Measurements from ENCODE around the gene DHRSX. TPM values are rescaled to one million over a fixed set of nuclear protein-coding genes. Genes with fewer than 3 reads are reported as not detected.
"Not testable (repeated sequence)": the region's sequence is repeated elsewhere in the genome, so short reads cannot be mapped to it uniquely, and the experiment has no call there.

The DHRSX gene
- total RNA-seq, 1 donor from 2014 or later, result 25.1 TPM

- no peak overlapping the region for H3K4me3 Mint-ChIP-seq
- TF ChIP-seq, protein P1, sequence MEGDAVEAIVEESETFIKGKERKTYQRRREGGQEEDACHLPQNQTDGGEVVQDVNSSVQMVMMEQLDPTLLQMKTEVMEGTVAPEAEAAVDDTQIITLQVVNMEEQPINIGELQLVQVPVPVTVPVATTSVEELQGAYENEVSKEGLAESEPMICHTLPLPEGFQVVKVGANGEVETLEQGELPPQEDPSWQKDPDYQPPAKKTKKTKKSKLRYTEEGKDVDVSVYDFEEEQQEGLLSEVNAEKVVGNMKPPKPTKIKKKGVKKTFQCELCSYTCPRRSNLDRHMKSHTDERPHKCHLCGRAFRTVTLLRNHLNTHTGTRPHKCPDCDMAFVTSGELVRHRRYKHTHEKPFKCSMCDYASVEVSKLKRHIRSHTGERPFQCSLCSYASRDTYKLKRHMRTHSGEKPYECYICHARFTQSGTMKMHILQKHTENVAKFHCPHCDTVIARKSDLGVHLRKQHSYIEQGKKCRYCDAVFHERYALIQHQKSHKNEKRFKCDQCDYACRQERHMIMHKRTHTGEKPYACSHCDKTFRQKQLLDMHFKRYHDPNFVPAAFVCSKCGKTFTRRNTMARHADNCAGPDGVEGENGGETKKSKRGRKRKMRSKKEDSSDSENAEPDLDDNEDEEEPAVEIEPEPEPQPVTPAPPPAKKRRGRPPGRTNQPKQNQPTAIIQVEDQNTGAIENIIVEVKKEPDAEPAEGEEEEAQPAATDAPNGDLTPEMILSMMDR (conservative IDR thresholded peaks at IDR 0.05), result no peak
- peaks cover 19% of the 10 kb centered on the region for H3K36me3 Mint-ChIP-seq (ENCODE audit: low read depth)
- no peak for DNase-seq (ENCODE audit: low read depth, low spot score)
- H3K27me3 Mint-ChIP-seq (ENCODE audit: low read depth), result no peaks in the 10 kb centered on the region
- peaks cover 9% of the 10 kb centered on the region for H3K9me3 Mint-ChIP-seq
- H3K27ac Mint-ChIP-seq (ENCODE audit: unreplicated experiment), result no peak overlapping the region
- H3K4me1 Mint-ChIP-seq, result peaks cover 29% of the 10 kb centered on the region
Measured at GRCh38 chrX:2464677-2465166, 36.1 kb downstream of the DHRSX start.

GRCh38 chrX:2463973-2464676, 36.7 kb downstream of the DHRSX start:
- no peak for DNase-seq (ENCODE audit: low read depth, low spot score)
- Mint-ChIP-seq H3K36me3 (ENCODE audit: low read depth) (peaks cover 14% of the 10 kb centered on the region), H3K9me3 (peaks cover 7% of the 10 kb centered on the region), H3K4me3 (no peak overlapping the region), H3K27ac (ENCODE audit: unreplicated experiment) (no peak overlapping the region), H3K27me3 (ENCODE audit: low read depth) (no peaks in the 10 kb centered on the region), H3K4me1 (peaks cover 29% of the 10 kb centered on the region)
- TF ChIP-seq, protein P1 (conservative IDR thresholded peaks at IDR 0.05), result no peak

DNA sequence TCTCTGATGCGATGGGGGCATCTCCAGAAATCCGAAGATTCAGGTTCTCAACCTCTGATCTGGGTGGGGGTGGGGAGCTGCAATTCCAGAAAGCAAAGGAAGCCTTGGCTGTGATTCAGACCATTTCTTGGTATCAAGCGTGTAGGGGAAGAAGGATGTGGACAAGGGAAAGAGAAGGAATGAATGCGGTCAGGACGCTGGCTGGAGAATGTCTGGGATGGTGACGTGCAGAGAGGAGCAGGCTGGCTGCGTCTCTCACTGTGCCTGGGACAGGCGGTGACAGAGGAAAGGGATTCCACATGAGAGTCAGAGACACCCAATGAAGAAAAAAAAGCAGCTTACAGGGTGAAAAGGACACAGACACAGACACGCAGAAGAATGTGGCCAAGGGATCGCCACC, 37.3 kb downstream of the DHRSX start:
- H3K4me3 Mint-ChIP-seq; DNase-seq (ENCODE audit: low read depth, low spot score); H3K27me3 Mint-ChIP-seq (ENCODE audit: low read depth); H3K9me3 Mint-ChIP-seq: not testable (repeated sequence)
- peaks cover 11% of the 10 kb centered on the region for H3K36me3 Mint-ChIP-seq (ENCODE audit: low read depth)
- H3K4me1 Mint-ChIP-seq, result peaks cover 29% of the 10 kb centered on the region
- peak overlapping the region; percentile 81 for H3K27ac Mint-ChIP-seq (ENCODE audit: unreplicated experiment)

DNA sequence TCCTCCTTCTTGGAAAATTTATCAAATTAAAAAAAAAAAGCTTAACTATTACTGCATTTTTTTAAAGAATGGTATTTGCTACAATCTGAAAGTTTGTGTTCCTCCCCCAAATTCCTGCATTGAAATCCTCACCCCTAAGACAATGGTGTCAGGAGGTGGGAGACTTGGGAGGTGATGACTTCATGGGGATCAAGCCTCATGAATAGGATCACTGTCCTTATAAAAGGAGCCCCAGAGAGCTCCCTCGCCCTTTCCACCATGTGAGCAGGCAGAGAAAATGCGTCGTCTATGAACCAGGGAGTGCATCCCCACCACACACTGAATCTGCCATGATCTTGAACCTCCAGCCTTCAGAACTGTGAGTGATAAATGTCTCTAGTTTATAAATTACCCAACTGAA, 38.0 kb downstream of the DHRSX start:
- TF ChIP-seq, protein P1 (conservative IDR thresholded peaks at IDR 0.05), result no peak
- H3K36me3 Mint-ChIP-seq (ENCODE audit: low read depth), result peaks cover 9% of the 10 kb centered on the region
- H3K27ac Mint-ChIP-seq (ENCODE audit: unreplicated experiment), result peak overlapping the region; percentile 96
- DNase-seq (ENCODE audit: low read depth, low spot score), result no peak
- peak overlapping the region; percentile 12 for H3K4me3 Mint-ChIP-seq
- H3K27me3 Mint-ChIP-seq (ENCODE audit: low read depth), result no peaks in the 10 kb centered on the region
- H3K9me3 Mint-ChIP-seq, result peaks cover 4% of the 10 kb centered on the region
- peaks cover 29% of the 10 kb centered on the region for H3K4me1 Mint-ChIP-seq

DNA sequence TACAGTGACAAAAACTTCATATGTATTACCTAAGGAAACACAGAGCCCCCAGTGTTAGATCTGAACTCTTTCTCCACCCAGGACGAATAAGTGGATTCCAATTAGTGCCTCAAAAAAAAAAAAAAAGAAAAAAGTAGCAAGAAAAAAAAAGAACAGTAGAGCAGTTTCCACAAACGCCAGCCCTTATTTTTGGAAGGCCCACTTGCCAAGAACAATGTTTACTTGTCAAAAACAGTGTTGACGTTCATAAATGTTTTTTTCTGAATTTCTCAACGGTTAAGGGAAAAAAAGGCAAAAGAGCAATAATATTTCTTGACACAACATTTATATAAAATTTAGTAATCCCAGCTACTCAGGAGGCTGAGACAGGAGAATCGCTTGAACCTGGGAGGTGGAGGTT, 38.7 kb downstream of the DHRSX start:
- Mint-ChIP-seq H3K4me1 (peaks cover 25% of the 10 kb centered on the region), H3K27me3 (ENCODE audit: low read depth) (no peaks in the 10 kb centered on the region), H3K9me3 (peaks cover 4% of the 10 kb centered on the region), H3K36me3 (ENCODE audit: low read depth) (peaks cover 6% of the 10 kb centered on the region), H3K4me3 (no peak overlapping the region), H3K27ac (ENCODE audit: unreplicated experiment) (peak overlapping the region; percentile 22)
- TF ChIP-seq, protein P1 (conservative IDR thresholded peaks at IDR 0.05), result no peak
- DNase-seq (ENCODE audit: low read depth, low spot score), result no peak

GRCh38 chrX:2461711-2462016, 39.1 kb downstream of the DHRSX start:
- Mint-ChIP-seq H3K4me3 (no peak overlapping the region), H3K27ac (ENCODE audit: unreplicated experiment) (peak overlapping the region; percentile 22), H3K27me3 (ENCODE audit: low read depth) (no peaks in the 10 kb centered on the region), H3K4me1 (peaks cover 25% of the 10 kb centered on the region), H3K36me3 (ENCODE audit: low read depth) (peaks cover 6% of the 10 kb centered on the region), H3K9me3 (peaks cover 4% of the 10 kb centered on the region)
- TF ChIP-seq, protein P1 (conservative IDR thresholded peaks at IDR 0.05), result no peak
- no peak for DNase-seq (ENCODE audit: low read depth, low spot score)

DNA sequence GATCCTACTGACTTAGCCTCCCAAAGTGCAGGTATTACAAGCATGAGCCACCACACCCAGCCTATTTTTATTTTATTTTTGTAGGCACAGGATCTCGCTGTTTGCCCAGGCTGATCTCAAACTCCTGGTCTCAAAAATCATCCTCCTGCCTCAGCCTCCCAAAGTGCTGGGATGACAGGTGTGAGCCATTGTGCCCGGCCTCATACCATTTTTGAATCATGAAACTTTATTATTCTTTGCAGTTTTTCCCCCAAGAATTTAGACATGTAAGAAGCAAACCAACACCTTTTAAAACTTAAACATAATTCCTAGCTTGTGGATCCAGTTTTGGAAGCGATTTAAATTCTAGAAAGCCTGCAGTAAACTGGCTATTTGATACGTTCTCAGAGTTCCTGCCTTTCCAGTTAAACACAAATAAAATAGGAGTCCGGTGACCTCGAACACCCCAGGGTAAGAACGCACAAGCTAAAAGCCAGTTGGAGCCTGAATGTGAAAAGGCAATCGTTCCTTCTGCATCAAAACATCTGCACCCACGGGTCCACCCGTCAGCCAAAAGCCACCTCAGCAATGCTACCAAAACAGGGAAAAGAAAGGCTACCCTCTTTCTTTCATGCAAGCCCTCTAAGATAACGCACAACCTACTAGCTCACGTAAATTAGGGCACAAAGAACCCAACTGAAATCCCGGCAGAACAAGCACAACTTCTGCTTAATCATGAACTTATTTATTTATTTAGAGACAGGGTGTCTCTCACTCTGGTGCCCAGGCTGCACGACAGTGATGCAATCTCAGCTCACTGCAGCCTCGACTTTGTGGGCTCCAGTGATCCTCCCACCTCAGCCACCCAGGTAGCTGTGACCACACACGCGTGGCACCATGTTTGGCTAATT, 39.7 kb downstream of the DHRSX start:
- not testable (repeated sequence) for H3K36me3 Mint-ChIP-seq (ENCODE audit: low read depth); H3K9me3 Mint-ChIP-seq; H3K27me3 Mint-ChIP-seq (ENCODE audit: low read depth); H3K4me3 Mint-ChIP-seq; H3K27ac Mint-ChIP-seq (ENCODE audit: unreplicated experiment); DNase-seq (ENCODE audit: low read depth, low spot score)
- peaks cover 25% of the 10 kb centered on the region for H3K4me1 Mint-ChIP-seq

DNA sequence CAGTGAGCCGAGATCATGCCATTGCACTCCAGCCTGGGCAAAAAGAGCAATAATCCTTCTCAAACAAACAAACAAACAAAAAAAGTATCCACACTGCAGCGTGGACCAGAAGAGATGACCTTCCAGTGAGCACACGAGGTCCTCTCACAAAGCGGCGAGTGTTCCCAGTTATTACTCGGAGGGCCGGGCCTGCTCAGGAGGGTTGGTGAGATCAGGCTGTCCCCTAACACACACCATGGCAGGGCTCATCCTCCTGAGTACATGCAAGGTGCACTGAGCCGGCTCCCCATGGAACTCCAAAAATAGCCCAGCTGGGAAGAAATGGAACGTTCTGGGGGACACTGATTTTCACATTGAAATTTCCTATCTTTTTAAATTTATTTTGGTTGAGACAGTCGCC, 40.7 kb downstream of the DHRSX start:
- DNase-seq (ENCODE audit: low read depth, low spot score); H3K4me3 Mint-ChIP-seq; H3K9me3 Mint-ChIP-seq; H3K36me3 Mint-ChIP-seq (ENCODE audit: low read depth); H3K27me3 Mint-ChIP-seq (ENCODE audit: low read depth): not testable (repeated sequence)
- Mint-ChIP-seq H3K27ac (ENCODE audit: unreplicated experiment) (peak overlapping the region; percentile 64), H3K4me1 (peaks cover 25% of the 10 kb centered on the region)

All from neural crest cell (in vitro differentiated cells).